CD4-positive, alpha-beta T cell treated with Interferon alpha-2 for 1 hour (primary cell): Measurements from ENCODE around the gene DBN1.

Experiments used
- DNase-seq, 2 donors: peaks; one replicate each; pipeline ENCODE4 v3.0.0-alpha.2; 2020 to 2022

The DBN1 gene

DNA sequence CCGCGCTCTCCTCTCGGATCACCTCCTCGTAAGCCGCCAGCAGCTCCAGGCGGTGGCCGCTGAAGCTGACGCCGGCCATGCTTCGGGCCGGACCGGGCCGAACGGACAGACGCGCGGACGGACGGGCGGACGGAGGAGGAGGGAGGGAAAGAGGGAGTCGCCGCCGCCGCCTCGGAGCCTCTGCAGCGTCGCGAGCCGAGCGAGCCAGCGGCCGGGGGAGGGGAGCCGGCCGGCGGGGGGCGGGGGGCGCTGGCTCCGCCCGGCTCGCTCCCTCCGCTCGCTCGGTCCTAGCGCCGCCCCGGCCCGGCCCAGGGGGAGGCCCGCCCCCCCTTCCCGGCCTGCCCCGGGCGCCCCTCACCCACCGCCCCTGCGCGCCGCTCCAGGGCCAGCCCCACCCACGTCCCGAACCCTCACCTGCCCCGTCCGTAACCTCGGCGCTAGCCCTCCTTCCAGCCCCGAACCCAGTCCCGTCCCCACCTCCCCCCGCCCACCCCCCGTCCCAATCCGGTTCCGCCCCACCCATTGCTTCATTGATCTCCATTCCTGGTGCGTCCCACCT, at the start of gene DBN1:
DBN1 (minus strand) TSS at position 192 of the 559 bp plus-strand sequence; CDS start at position 79, 113 bp downstream.
- DNase-seq: no peak

DNA sequence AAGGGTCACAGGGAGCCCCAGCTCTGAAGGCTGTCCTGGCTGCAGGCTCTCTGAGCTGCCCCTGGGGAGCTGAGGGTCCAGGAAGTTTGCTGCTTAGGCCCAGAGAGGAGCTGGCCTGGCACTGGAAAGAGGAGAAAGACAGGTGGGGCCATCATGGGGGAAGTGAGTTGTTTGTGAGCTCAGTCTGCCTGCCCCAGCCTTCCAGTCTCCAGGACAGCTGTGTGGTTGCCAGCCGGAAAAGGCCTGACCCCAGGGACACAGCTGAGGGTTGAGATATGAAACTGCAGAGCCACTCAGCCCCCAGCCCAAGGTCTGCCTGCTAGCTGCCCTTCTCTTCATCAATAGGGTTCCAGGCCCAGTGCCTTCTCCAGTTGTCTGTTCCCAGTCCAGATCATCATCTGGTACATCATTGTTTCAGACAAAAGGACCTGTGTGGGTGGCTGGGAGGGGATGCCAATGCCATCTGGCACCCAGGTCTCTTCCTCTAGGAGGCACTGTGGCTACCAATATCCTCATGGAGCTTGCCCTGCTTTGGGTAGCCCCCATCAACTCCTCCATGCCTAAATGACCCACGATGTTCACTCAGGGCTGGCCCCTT, 47.6 kb upstream of the DBN1 start:
- DNase-seq: no peak

DNA sequence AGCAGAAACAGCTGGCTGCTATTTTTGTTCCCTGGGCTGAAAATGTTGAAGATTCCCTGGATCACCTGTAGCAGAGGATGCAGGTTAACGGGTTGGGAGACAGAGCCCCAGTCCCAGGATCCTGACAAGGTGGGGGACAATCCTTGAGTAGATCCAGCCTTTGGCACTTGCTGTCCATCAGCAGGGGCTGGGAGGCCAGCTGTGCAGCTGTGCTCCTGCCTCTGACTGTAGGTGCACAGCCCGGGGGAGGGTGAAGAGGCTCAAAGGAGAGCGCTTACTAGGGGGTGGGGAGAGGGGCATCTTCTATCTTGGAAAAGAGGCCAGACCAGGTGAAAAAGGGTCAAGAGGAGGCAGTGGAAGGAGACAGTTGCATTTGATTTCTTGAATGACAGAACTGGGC, 46.8 kb upstream of the DBN1 start:
- no peak for DNase-seq

GRCh38 chr5:177519463-177520235, 46.2 kb upstream of the DBN1 start:
- no peak for DNase-seq

- peak; percentile 96 to 97 for DNase-seq
These were observed 43.5 kb upstream of the DBN1 start, which contains the start of gene DDX41 for GRCh38 chr5:177516601-177517568. Gene DDX41, minus strand, starts transcription at chr5:177516961. Its CDS starts 16 bp downstream, at chr5:177516945.

DNA sequence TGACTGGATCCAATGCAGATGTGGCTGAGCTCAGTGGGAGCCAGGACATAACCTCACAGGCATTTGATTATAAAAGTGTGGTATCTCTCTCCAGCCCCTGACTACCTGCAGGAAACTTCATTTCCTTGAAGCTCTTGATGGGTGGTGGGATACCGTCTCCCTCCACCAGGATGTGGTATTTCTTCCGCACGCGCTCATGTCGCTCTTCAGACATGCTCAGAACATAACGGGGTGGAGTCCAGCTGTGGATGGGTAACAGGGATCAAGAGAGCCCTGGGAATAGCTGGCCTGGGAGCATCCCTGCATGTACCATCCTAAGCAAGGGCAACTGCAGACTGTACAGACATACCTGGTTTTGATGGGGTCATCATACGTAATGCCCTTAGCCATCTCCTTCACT, 42.1 kb upstream of the DBN1 start:
- no peak for DNase-seq

DNA sequence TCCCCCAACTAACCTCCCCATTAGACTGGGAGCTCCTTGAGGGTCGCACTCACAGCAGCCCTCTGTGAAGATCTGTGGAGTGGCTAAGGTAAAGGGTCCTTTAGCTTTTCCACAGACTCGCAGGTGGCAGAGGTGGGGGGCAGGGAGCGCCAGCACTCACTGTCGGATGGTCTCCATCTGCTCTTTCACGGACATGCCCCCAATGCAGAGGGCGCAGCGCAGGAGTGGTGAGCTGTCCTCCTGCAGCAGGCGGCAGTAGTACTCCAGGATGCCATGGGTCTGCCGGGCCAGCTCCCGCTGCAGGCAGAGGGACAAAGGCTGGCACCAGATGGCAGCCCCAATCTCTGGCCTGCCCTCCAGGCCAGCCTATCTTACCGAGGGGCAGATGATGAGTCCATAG, 41.1 kb upstream of the DBN1 start:
- no peak for DNase-seq

- no peak for DNase-seq
These were observed 40.1 kb upstream of the DBN1 start for GRCh38 chr5:177513500-177513899.

GRCh38 chr5:177512736-177513380, 39.4 kb upstream of the DBN1 start:
- DNase-seq: no peak

DNA sequence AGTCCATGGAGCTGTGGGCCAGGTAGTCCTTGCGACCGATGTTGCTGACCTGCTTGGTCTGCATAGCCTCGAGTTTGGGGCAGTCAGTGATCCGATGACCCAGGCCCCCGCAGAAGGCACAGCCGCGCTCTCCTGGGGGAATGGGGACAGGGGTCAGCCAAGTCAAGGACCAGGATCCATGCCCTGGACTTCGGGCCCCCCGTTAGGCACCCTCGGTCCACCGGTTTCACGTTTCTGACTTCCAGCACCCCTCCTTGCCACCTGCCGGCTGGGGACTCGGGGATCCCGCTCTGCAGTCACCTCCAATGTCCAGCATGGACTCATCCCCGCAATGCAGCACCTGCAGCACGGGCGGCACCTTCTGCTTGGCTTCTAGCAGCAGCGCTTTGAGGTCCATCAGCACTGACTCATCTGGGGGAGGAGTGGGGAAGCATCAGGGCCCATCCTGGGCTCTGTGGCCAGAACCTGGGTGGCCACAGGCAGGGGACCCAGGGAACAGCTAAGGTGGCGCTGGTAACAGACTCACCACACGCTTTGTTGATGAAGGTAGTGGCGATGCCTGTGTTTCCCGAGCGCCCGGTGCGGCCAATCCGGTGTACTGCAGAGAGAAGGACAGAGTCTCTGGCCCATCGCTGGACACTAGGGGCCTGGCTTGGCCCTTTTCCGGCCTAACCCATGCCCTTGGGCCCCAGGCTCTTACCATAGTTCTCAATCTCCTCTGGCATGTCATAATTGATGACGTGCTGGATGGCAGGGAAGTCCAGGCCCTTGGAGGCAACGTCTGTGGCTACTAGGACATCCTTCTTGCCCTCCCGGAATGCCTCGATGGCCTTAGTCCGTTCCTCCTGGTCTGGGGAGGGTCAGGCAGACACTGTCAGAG, 38.6 kb upstream of the DBN1 start:
- no peak for DNase-seq

DNA sequence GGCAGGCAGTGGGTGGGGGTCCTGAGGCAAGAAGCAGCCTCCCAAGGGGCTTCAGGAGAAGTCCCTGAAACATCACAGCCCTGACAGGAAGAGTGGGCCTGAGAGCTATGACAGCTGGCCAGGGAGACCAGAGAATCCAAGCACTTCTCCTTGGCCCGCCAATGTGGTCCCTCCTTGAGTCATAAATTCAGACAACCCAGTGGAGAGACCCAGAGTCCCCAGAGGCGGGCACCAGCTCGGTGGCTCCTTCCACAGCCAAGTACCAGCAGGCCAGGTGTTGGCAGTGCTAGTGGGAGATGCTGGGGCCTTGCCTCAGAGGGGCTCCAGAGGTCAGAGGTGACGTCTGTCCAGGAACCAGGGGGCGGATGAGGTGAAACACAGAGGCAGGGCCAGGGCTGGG, 37.7 kb upstream of the DBN1 start:
- no peak for DNase-seq

DNA sequence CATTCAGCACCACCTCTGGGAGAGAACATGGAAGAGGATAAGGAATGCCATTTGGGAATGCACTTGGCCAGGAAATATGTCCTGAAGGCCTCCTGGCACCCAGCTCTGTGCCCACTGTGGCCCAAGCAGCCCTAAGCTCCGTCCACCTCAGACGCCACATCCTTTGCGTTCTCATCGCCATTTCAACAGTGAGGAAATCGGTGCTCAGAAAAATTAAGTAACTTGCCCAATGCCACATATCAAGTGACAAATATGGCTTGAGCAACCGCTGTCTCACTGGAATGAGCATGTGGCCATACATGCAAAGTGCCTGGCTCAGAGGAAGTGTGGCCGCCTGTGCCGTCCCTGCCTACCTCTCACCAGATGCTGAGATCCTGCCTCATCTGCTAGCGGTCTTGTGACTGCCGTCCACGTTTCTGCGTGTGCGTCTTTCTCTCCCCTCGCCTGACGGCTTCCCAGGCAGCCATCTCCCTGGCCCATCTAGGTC, 37.2 kb upstream of the DBN1 start:
- DNase-seq: peak in 1 of 2 donors; percentile 72

- DNase-seq: no peak
These were observed 36.6 kb upstream of the DBN1 start for GRCh38 chr5:177509991-177510566.

DNA sequence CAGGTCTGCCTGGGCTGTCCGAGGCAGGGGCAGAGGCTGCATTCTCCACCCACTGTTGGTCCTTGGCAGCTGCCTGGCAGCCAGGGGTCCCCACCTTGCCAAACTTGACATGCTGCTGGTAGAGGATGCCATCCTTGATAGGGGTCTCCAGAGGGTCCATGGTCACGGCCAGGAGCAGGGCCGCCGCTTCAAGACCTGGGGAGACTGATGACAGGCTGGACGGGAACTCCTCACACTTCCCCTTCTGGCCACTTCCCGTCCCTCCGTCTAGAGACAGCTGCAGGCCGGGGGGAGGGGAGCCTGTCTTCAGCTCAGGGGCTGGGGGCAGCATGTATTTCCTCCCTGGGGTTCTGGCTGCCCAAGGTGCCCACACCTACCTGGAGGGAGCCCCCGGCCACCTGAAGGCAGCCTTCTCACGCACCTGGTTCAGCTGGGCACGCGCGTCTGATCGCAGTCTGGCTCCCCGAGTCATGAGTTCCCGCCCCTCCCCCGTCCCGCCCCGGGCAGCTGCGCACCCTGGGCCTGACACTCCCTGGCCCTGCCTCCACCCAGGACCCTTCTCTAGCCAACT, 36.0 kb upstream of the DBN1 start, which contains the start of gene DOK3:
DOK3 (minus strand) TSS at position 446 of the 571 bp plus-strand sequence; CDS start at position 160, 286 bp downstream.
- DNase-seq: peak in 1 of 2 donors; percentile 37

- no peak for DNase-seq
These were observed 35.4 kb upstream of the DBN1 start for GRCh38 chr5:177508837-177509236.

DNA sequence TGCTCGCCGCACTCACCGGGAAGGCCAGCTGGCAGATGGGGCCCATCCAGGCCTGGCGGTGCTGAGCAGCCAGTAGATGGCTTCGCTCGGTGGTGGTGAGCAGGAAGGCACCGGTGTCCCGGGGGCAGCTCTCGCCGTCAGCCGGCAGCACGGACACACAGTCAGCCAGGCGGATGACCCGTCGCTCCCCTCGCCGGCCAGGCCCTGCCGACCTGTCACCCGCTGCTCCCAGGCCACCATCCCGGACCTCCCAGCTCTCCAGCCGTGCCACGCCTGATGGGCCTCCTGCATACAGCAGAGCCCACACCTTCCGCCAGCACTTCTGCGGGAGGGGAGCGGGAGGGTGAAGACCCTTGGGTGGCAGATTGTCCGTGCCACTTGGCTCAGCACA, 34.8 kb upstream of the DBN1 start:
- DNase-seq: no peak

- no peak for DNase-seq
These were observed 34.3 kb upstream of the DBN1 start for GRCh38 chr5:177507596-177508220.

DNA sequence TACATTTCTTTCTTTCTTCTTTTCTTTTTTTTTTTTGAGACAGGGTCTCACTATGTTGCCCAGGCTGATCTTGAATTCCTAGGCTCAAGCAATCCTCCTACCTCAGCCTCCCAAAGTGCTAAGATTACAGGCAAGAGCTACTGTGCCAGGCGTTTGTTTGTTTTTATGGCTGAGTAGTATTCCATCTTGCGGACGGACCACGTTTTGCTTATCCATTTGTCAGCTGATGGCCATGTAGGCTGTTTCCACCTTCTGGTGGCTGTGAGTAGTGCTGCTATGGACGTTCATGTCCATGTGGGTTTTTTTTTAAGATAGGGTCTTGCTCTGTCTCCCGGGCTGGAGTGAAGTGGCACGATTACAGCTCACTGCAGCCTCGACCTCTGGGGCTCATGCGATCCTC, 33.7 kb upstream of the DBN1 start:
- DNase-seq: no peak

- no peak for DNase-seq
These were observed 31.6 kb upstream of the DBN1 start for GRCh38 chr5:177505075-177505474.
